ENCODE measurements around the gene DOCK8.

DOCK8 gene

GRCh38 chr9:336039-336438 is 121.4 kb downstream of the DOCK8 start:
- H4K20me1 ChIP-seq (ENCODE audit: insufficient read depth, low read length) = no peaks in the 10 kb centered on the region
- H3K27me3 ChIP-seq (replicated peaks; ENCODE audit: insufficient read depth, low read length) = no peaks in the 10 kb centered on the region
- H3F3A ChIP-seq (ENCODE audit: insufficient read depth, low read length) = no peaks in the 10 kb centered on the region
- H3K9ac ChIP-seq (ENCODE audit: low read length) = no peak overlapping the region
- no peaks in the 10 kb centered on the region; the same call in 1 of the 2 replicates for H3K36me3 ChIP-seq (replicated peaks; ENCODE audit: insufficient read depth, low read length)
- H3K4me2 ChIP-seq (ENCODE audit: low read depth, low read length) = no peak overlapping the region
- H3K9me2 ChIP-seq (replicated peaks; ENCODE audit: insufficient read depth, low read length) = no peaks in the 10 kb centered on the region
- DNase-seq = no peak
- no peaks in the 10 kb centered on the region for H3K9me3 ChIP-seq (replicated peaks; ENCODE audit: insufficient read depth, low read length)
- H3K79me2 ChIP-seq (ENCODE audit: low read length) = no peaks in the 10 kb centered on the region
- no peaks in the 10 kb centered on the region for H3K4me1 ChIP-seq (ENCODE audit: low read length)
- H2AFZ ChIP-seq (ENCODE audit: low read length) = no peak overlapping the region
- H3K27ac ChIP-seq (ENCODE audit: low read length) = no peak overlapping the region
- no peak for TF ChIP-seq EZH2 (optimal IDR thresholded peaks at IDR 0.05; ENCODE audit: low read depth, low read length)
- TF ChIP-seq CTCF (IDR thresholded peaks at IDR 0.05; ENCODE audit: low read length) = no peak
- TF ChIP-seq EZH2phosphoT487 (IDR thresholded peaks at IDR 0.05; ENCODE audit: low read length) = no peak
- no peak overlapping the region for H3K4me3 ChIP-seq (ENCODE audit: low read length)

- Histone ChIP-seq H3K9me3 (replicated peaks; ENCODE audit: insufficient read depth, low read length) (no peaks in the 10 kb centered on the region), H4K20me1 (ENCODE audit: insufficient read depth, low read length) (no peaks in the 10 kb centered on the region), H3K9ac (ENCODE audit: low read length) (no peak overlapping the region), H3K4me3 (ENCODE audit: low read length) (no peak overlapping the region), H3K4me1 (ENCODE audit: low read length) (no peaks in the 10 kb centered on the region), H3K9me2 (replicated peaks; ENCODE audit: insufficient read depth, low read length) (no peaks in the 10 kb centered on the region), H3F3A (ENCODE audit: insufficient read depth, low read length) (no peaks in the 10 kb centered on the region), H3K27ac (ENCODE audit: low read length) (no peak overlapping the region), H3K79me2 (ENCODE audit: low read length) (no peaks in the 10 kb centered on the region), H3K4me2 (ENCODE audit: low read depth, low read length) (no peak overlapping the region), H3K27me3 (replicated peaks; ENCODE audit: insufficient read depth, low read length) (no peaks in the 10 kb centered on the region), H3K36me3 (replicated peaks; ENCODE audit: insufficient read depth, low read length) (no peaks in the 10 kb centered on the region; the same call in 1 of the 2 replicates), H2AFZ (ENCODE audit: low read length) (no peak overlapping the region)
- TF ChIP-seq EZH2phosphoT487 (IDR thresholded peaks at IDR 0.05; ENCODE audit: low read length) (no peak), EZH2 (optimal IDR thresholded peaks at IDR 0.05; ENCODE audit: low read depth, low read length) (no peak), CTCF (IDR thresholded peaks at IDR 0.05; ENCODE audit: low read length) (no peak)
- no peak for DNase-seq
These were observed 123.9 kb downstream of the DOCK8 start for GRCh38 chr9:338602-339001.

GRCh38 chr9:341634-342421 is 127.2 kb downstream of the DOCK8 start:
- no peak for TF ChIP-seq EZH2 (optimal IDR thresholded peaks at IDR 0.05; ENCODE audit: low read depth, low read length)
- no peak for TF ChIP-seq EZH2phosphoT487 (IDR thresholded peaks at IDR 0.05; ENCODE audit: low read length)
- no peak for TF ChIP-seq CTCF (IDR thresholded peaks at IDR 0.05; ENCODE audit: low read length)
- H3K27ac ChIP-seq (ENCODE audit: low read length) = no peak overlapping the region
- H3K79me2 ChIP-seq (ENCODE audit: low read length) = no peaks in the 10 kb centered on the region
- H3K9ac ChIP-seq (ENCODE audit: low read length) = no peak overlapping the region
- H3K4me2 ChIP-seq (ENCODE audit: low read depth, low read length) = no peak overlapping the region
- no peaks in the 10 kb centered on the region for H3K9me2 ChIP-seq (replicated peaks; ENCODE audit: insufficient read depth, low read length)
- H2AFZ ChIP-seq (ENCODE audit: low read length) = no peak overlapping the region
- H3F3A ChIP-seq (ENCODE audit: insufficient read depth, low read length) = no peaks in the 10 kb centered on the region
- H3K4me1 ChIP-seq (ENCODE audit: low read length) = no peaks in the 10 kb centered on the region
- H3K27me3 ChIP-seq (replicated peaks; ENCODE audit: insufficient read depth, low read length) = no peaks in the 10 kb centered on the region
- H3K9me3 ChIP-seq (replicated peaks; ENCODE audit: insufficient read depth, low read length) = no peaks in the 10 kb centered on the region
- H3K4me3 ChIP-seq (ENCODE audit: low read length) = no peak overlapping the region
- no peaks in the 10 kb centered on the region; the same call in 1 of the 2 replicates for H3K36me3 ChIP-seq (replicated peaks; ENCODE audit: insufficient read depth, low read length)
- no peak for DNase-seq
- no peaks in the 10 kb centered on the region for H4K20me1 ChIP-seq (ENCODE audit: insufficient read depth, low read length)
